Measurements from ENCODE around the gene ARHGEF17.

DNA sequence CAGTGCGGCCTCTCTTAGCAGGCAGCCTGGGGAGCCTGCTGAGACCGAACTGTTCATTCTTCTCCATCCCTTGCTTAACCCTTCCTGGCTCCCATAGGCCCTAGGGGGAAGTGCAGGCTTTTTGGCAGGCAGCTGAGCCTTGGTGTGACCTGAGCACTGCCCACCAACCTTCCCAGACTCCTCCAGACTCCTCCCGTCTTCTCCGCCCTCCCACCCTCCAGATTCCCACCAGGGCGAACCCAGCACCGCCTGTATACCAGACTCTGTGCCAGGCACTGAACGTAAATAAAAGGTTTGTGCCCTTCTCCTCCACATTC, 76.0 kb downstream of the ARHGEF17 start:
- TF ChIP-seq TAF1 (IDR thresholded peaks at IDR 0.05; ENCODE audit: borderline replicate concordance, insufficient read depth, low read length) (no peak), POLR2AphosphoS5 (IDR thresholded peaks at IDR 0.05; ENCODE audit: low read depth, low read length) (no peak), SIN3A (IDR thresholded peaks at IDR 0.05; ENCODE audit: borderline replicate concordance, insufficient read depth, low read length) (no peak)
